Adrenal gland (tissue), 12 donors: ENCODE data around the gene NBDY. TPM values are rescaled to one million over a fixed set of nuclear protein-coding genes. Genes with fewer than 3 reads are reported as not detected.
A peak's percentile ranks its signal among the peaks of the same experiment; 100 is the strongest.

Source experiments
- DNase-seq, 7 donors: peaks; one replicate each; pipeline ENCODE4 v3.0.0-alpha.2; 2019 to 2020
- H3K27ac ChIP-seq, 5 donors: fragments of 200-600 bp; sonication (generic) in 4 of 5; 1 replicate in 3 of 5; 2 replicates in 2 of 5; pipeline versions ENCODE4 v1.5.1 to v1.8.0; 2016 to 2020; ENCODE audit warnings: mild to moderate bottlenecking in 1 of 5
- H3K27me3 ChIP-seq: fragments of 200-600 bp; 2 replicates; pipeline ENCODE4 v1.8.0; 2021
- H3K36me3 ChIP-seq, 2 donors: fragments of 200-600 bp; replicated peaks in 1 of 2; 1 replicate in 1 of 2; 2 replicates in 1 of 2; pipeline versions ENCODE4 v1.5.1 to v1.8.0; 2018 to 2022
- H3K4me1 ChIP-seq, 2 donors: fragments of 200-600 bp; replicated peaks in 1 of 2; 1 replicate in 1 of 2; 2 replicates in 1 of 2; pipeline versions ENCODE4 v1.5.1 to v1.8.0; 2018 to 2021
- H3K4me3 ChIP-seq, 4 donors: fragments of 200-600 bp; sonication (generic) in 3 of 4; one replicate each; pipeline ENCODE4 v1.5.1; 2016 to 2018
- H3K9me3 ChIP-seq, 3 donors: fragments of 200-600 bp; sonication (generic) in 1 of 3; replicated peaks in 1 of 3; 1 replicate in 2 of 3; 2 replicates in 1 of 3; pipeline versions ENCODE4 v1.5.1 to v1.8.0; 2016 to 2021
- CTCF ChIP-seq, 6 experiments: fragments of 450-650 bp in 4 of 6; fragments of 200-600 bp in 2 of 6; sonication (generic) in 1 of 6; IDR thresholded peaks; 1 replicate in 5 of 6; 2 replicates in 1 of 6; pipeline versions ENCODE4 v1.5.1 to v1.8.0; 2016 to 2021; ENCODE audit warnings: antibody characterized with exemption in 6 of 6, mild to moderate bottlenecking in 2 of 6, moderate library complexity in 1 of 6
- POLR2A ChIP-seq, 2 donors: fragments of 450-650 bp; IDR thresholded peaks; one replicate each; pipeline ENCODE4 v1.6.1; 2017; ENCODE audit warnings: antibody characterized with exemption in 2 of 2, mild to moderate bottlenecking in 2 of 2, moderate library complexity in 1 of 2
- WGBS, 4 donors: extraction: QIAGEN DNeasy Blood & Tissue Kit in 2 of 4; methylation state at CpG; one replicate each; pipeline versions ENCODE4 v1.1.5 to v1.1.7; 2013 to 2017; 5-methylcytosine and 5-hydroxymethylcytosine counted together
- intact Hi-C, 2 donors: fragments of 100-400 bp; cut with DNase I; formaldehyde crosslinking; loops; one replicate each; pipeline versions ENCODE4 v1.14.1 to v1.15.0; 2022 to 2023
- polyA plus RNA-seq, 3 donors: library from polyadenylated mRNA; stranded (reverse); fragments of 200-250 nt in 2 of 3; fragments of 350-450 nt in 1 of 3; fragmentation: Illumina TruSeq in 1 of 3; extraction: RNeasy Lipid Tissue Mini Kit (QIAGEN cat#74804) in 1 of 3; gene quantifications; one replicate each; pipeline ENCODE4 v1.2.3, GENCODE V29; 2013 to 2014
- total RNA-seq, 9 donors: library from RNA; depleted of rRNA in 4 of 9; stranded (reverse); fragments of >200 nt in 4 of 9; fragments of 120-200 nt in 1 of 9; fragmentation: NEBNext Ultra II Directional in 1 of 9; extraction: Animal tissue kit (Norgen Biotek cat#: 25700) in 1 of 9; gene quantifications; one replicate each; pipeline versions ENCODE4 v1.1.0 to v1.2.4, GENCODE V29; 2013 to 2023
- donor health status: healthy with polysubstance abuse.
- donor health status: Bipolar disorder and iron deficiency.
- donor health status: DM: yes; HTN: yes; CAD: no.
- donor health status: DM: no; HTN: no; CAD: no.
- donor health status: DM: no; HTN: no; CAD: no.
- donor health status: DM: yes; HTN: yes; CAD: no.

NBDY gene
- total and polyA plus RNA-seq, 12 donors: 14.7 to 98.5 (median 36.3) TPM

- no peak for DNase-seq
- no peak overlapping the region for H3K4me3 ChIP-seq
- intact Hi-C loops: no loop called here
- H3K27me3 ChIP-seq: no peaks in the 10 kb centered on the region
- TF ChIP-seq POLR2A (IDR thresholded peaks at IDR 0.05): no peak
- peaks cover 4 to 22% of the 10 kb centered on the region in 2 donors for H3K4me1 ChIP-seq
- H3K9me3 ChIP-seq: no peaks in the 10 kb centered on the region
- 74 to 90% (median 85%) methylated on average over 4 to 5 of the region's 5 CpGs for WGBS, 4 donors
- H3K36me3 ChIP-seq: no peaks in the 10 kb centered on the region
- no peak overlapping the region for H3K27ac ChIP-seq
These were observed 32.1 kb downstream of the NBDY start for GRCh38 chrX:56761167-56761566.

GRCh38 chrX:56762220-56762619 lies 33.2 kb downstream of the NBDY start:
- no peaks in the 10 kb centered on the region for H3K36me3 ChIP-seq
- WGBS, 4 donors: 59 to 67% (median 63%) methylated on average over 3 of the region's 3 CpGs
- intact Hi-C loops: no loop called here

GRCh38 chrX:56762707-56763555 lies 33.9 kb downstream of the NBDY start:
- Histone ChIP-seq H3K9me3 (no peaks in the 10 kb centered on the region), H3K27me3 (no peaks in the 10 kb centered on the region), H3K36me3 (no peaks in the 10 kb centered on the region), H3K4me3 (no peak overlapping the region), H3K4me1 (peaks cover 4 to 30% of the 10 kb centered on the region in 2 donors), H3K27ac (no peak overlapping the region)
- no peak for TF ChIP-seq POLR2A (IDR thresholded peaks at IDR 0.05)
- DNase-seq: no peak
- intact Hi-C loops: no loop called here
- WGBS, 4 donors: 71 to 87% (median 76%) methylated on average over 2 to 6 of the region's 6 CpGs

More at GRCh38 chrX:56762220-56762619, 33.2 kb downstream of the NBDY start:
- no peak for TF ChIP-seq POLR2A (IDR thresholded peaks at IDR 0.05)
- no peak for TF ChIP-seq CTCF (IDR thresholded peaks at IDR 0.05)
- H3K27me3 ChIP-seq: no peaks in the 10 kb centered on the region
- H3K9me3 ChIP-seq: no peaks in the 10 kb centered on the region
- no peak for DNase-seq
- H3K27ac ChIP-seq: no peak overlapping the region
- no peak overlapping the region for H3K4me3 ChIP-seq
- peaks cover 4 to 30% of the 10 kb centered on the region in 2 donors for H3K4me1 ChIP-seq

- peak in 4 of 6 experiments; percentile 12 to 82 (median 37) for TF ChIP-seq CTCF (IDR thresholded peaks at IDR 0.05)
- TF ChIP-seq POLR2A (IDR thresholded peaks at IDR 0.05): no peak
- H3K4me3 ChIP-seq: peak overlapping the region in 2 of 4 donors; percentile 58
- no peaks in the 10 kb centered on the region for H3K9me3 ChIP-seq
- peaks cover 4 to 30% of the 10 kb centered on the region in 2 donors for H3K4me1 ChIP-seq
- WGBS, 4 donors: 33 to 81% (median 72%) methylated on average over 8 to 11 of the region's 11 CpGs
- peak overlapping the region in 3 of 5 donors; percentile 59 to 84 (median 74) for H3K27ac ChIP-seq
- H3K36me3 ChIP-seq: no peaks in the 10 kb centered on the region
- H3K27me3 ChIP-seq: no peaks in the 10 kb centered on the region
- intact Hi-C loops: no loop called here
- peak in 5 of 7 donors; percentile 76 to 92 (median 82) for DNase-seq
These were observed 34.6 kb downstream of the NBDY start for GRCh38 chrX:56763556-56764152.
